Activated T-cell treated with anti-CD3 and anti-CD28 coated beads, Interleukin-2, amount 50 U/mL, for 4 hours (primary cell): ENCODE results near the gene TUBGCP3. TPM values are rescaled to one million over a fixed set of nuclear protein-coding genes. Genes with fewer than 3 reads are reported as not detected.
A peak's percentile ranks its signal among the peaks of the same experiment; 100 is the strongest.

Experiments
- ATAC-seq, 2 donors: fragments of 200-7000 bp; cut with Tn5 transposase; one replicate each; pipeline ENCODE4 v1.10.0; 2021
- DNase-seq: peaks from one replicate; pipeline ENCODE4 v3.0.0-alpha.2; 2020
- H3K27me3 Mint-ChIP-seq: one replicate; pipeline ENCODE4 v1.8.0; 2021; ENCODE audit warnings: low read depth, mixed read lengths
- H3K36me3 Mint-ChIP-seq: one replicate; pipeline ENCODE4 v1.8.0; 2022; ENCODE audit warnings: mixed read lengths; ENCODE audit not compliant: insufficient read depth
- H3K4me1 Mint-ChIP-seq: one replicate; pipeline ENCODE4 v1.8.0; 2021; ENCODE audit warnings: low read depth, mixed read lengths
- H3K4me3 Mint-ChIP-seq: one replicate; pipeline ENCODE4 v1.8.0; 2021; ENCODE audit warnings: mild to moderate bottlenecking, moderate library complexity, mixed read lengths
- H3K9me3 Mint-ChIP-seq: one replicate; pipeline ENCODE4 v1.8.0; 2021; ENCODE audit warnings: mixed read lengths
- total RNA-seq, 3 donors: library from RNA; stranded (reverse); gene quantifications; one replicate each; pipeline ENCODE4 v1.2.1, GENCODE V29; 2021

TUBGCP3 gene
- total RNA-seq, 3 donors from 2014 or later: 51.8 to 54.6 (median 52.5) TPM

GRCh38 chr13:112447306-112447705 is 140.6 kb downstream of the TUBGCP3 start:
- Mint-ChIP-seq H3K9me3 (no peaks in the 10 kb centered on the region), H3K27me3 (peaks cover 24% of the 10 kb centered on the region), H3K4me1 (peaks cover 2% of the 10 kb centered on the region), H3K4me3 (no peak overlapping the region), H3K36me3 (no peaks in the 10 kb centered on the region)
- DNase-seq (no peak), ATAC-seq (no peak)

- DNase-seq: no peak
- H3K4me1 Mint-ChIP-seq: peaks cover 2% of the 10 kb centered on the region
- peaks cover 27% of the 10 kb centered on the region for H3K27me3 Mint-ChIP-seq
- ATAC-seq: no peak
- no peak overlapping the region for H3K4me3 Mint-ChIP-seq
- no peaks in the 10 kb centered on the region for H3K36me3 Mint-ChIP-seq
- no peaks in the 10 kb centered on the region for H3K9me3 Mint-ChIP-seq
These were observed 141.1 kb downstream of the TUBGCP3 start for GRCh38 chr13:112446867-112447266.

GRCh38 chr13:112446347-112446861 is 141.5 kb downstream of the TUBGCP3 start:
- Mint-ChIP-seq H3K4me3 (no peak overlapping the region), H3K36me3 (no peaks in the 10 kb centered on the region), H3K4me1 (peaks cover 2% of the 10 kb centered on the region), H3K27me3 (peaks cover 31% of the 10 kb centered on the region), H3K9me3 (no peaks in the 10 kb centered on the region)
- DNase-seq: no peak
- no peak for ATAC-seq

- Mint-ChIP-seq H3K4me3 (no peak overlapping the region), H3K27me3 (peaks cover 34% of the 10 kb centered on the region), H3K36me3 (no peaks in the 10 kb centered on the region), H3K9me3 (no peaks in the 10 kb centered on the region), H3K4me1 (peaks cover 2% of the 10 kb centered on the region)
- ATAC-seq: no peak
- DNase-seq: no peak
These were observed 142.3 kb downstream of the TUBGCP3 start for GRCh38 chr13:112445411-112446271.

GRCh38 chr13:112444416-112445399 is 143.2 kb downstream of the TUBGCP3 start:
- Mint-ChIP-seq H3K4me3 (no peak overlapping the region), H3K9me3 (no peaks in the 10 kb centered on the region), H3K36me3 (no peaks in the 10 kb centered on the region), H3K4me1 (peaks cover 2% of the 10 kb centered on the region), H3K27me3 (peaks cover 43% of the 10 kb centered on the region)
- ATAC-seq (no peak), DNase-seq (no peak)

GRCh38 chr13:112443995-112444311 is 144.0 kb downstream of the TUBGCP3 start:
- Mint-ChIP-seq H3K4me3 (no peak overlapping the region), H3K36me3 (no peaks in the 10 kb centered on the region), H3K9me3 (no peaks in the 10 kb centered on the region), H3K27me3 (peaks cover 47% of the 10 kb centered on the region), H3K4me1 (peaks cover 2% of the 10 kb centered on the region)
- peak; percentile 19 for DNase-seq
- ATAC-seq: peak; percentile 32 to 42

GRCh38 chr13:112443191-112443994 is 144.6 kb downstream of the TUBGCP3 start:
- ATAC-seq (no peak), DNase-seq (no peak)
- peaks cover 47% of the 10 kb centered on the region for H3K27me3 Mint-ChIP-seq

GRCh38 chr13:112442483-112443090 is 145.4 kb downstream of the TUBGCP3 start:
- no peak for DNase-seq
- Mint-ChIP-seq H3K27me3 (peaks cover 47% of the 10 kb centered on the region), H3K4me1 (peaks cover 2% of the 10 kb centered on the region), H3K9me3 (peaks cover 11% of the 10 kb centered on the region), H3K4me3 (no peak overlapping the region), H3K36me3 (no peaks in the 10 kb centered on the region)
- ATAC-seq: no peak

More at GRCh38 chr13:112443191-112443994, 144.6 kb downstream of the TUBGCP3 start:
- H3K36me3 Mint-ChIP-seq: no peaks in the 10 kb centered on the region
- H3K4me3 Mint-ChIP-seq: no peak overlapping the region
- peaks cover 2% of the 10 kb centered on the region for H3K4me1 Mint-ChIP-seq
- H3K9me3 Mint-ChIP-seq: peaks cover 5% of the 10 kb centered on the region

GRCh38 chr13:112441779-112442310 is 146.1 kb downstream of the TUBGCP3 start:
- peaks cover 2% of the 10 kb centered on the region for H3K4me1 Mint-ChIP-seq
- H3K36me3 Mint-ChIP-seq: no peaks in the 10 kb centered on the region
- DNase-seq: no peak
- H3K27me3 Mint-ChIP-seq: peaks cover 42% of the 10 kb centered on the region
- no peak for ATAC-seq
- H3K4me3 Mint-ChIP-seq: no peak overlapping the region
- H3K9me3 Mint-ChIP-seq: peaks cover 11% of the 10 kb centered on the region

- Mint-ChIP-seq H3K4me3 (no peak overlapping the region), H3K27me3 (peaks cover 42% of the 10 kb centered on the region), H3K9me3 (peaks cover 11% of the 10 kb centered on the region), H3K4me1 (peaks cover 2% of the 10 kb centered on the region), H3K36me3 (no peaks in the 10 kb centered on the region)
- DNase-seq (no peak), ATAC-seq (no peak)
These were observed 146.7 kb downstream of the TUBGCP3 start for GRCh38 chr13:112441226-112441625.

- DNase-seq (no peak), ATAC-seq (no peak)
- peaks cover 2% of the 10 kb centered on the region for H3K4me1 Mint-ChIP-seq
- H3K36me3 Mint-ChIP-seq: no peaks in the 10 kb centered on the region
- H3K4me3 Mint-ChIP-seq: no peak overlapping the region
- peaks cover 32% of the 10 kb centered on the region for H3K27me3 Mint-ChIP-seq
- peaks cover 11% of the 10 kb centered on the region for H3K9me3 Mint-ChIP-seq
These were observed 149.4 kb downstream of the TUBGCP3 start for GRCh38 chr13:112438515-112438914.

- DNase-seq: no peak
- ATAC-seq: no peak
- Mint-ChIP-seq H3K4me3 (no peak overlapping the region), H3K4me1 (no peaks in the 10 kb centered on the region), H3K27me3 (peaks cover 27% of the 10 kb centered on the region), H3K9me3 (peaks cover 11% of the 10 kb centered on the region), H3K36me3 (no peaks in the 10 kb centered on the region)
These were observed 149.9 kb downstream of the TUBGCP3 start for GRCh38 chr13:112438094-112438493.

- no peaks in the 10 kb centered on the region for H3K36me3 Mint-ChIP-seq
- H3K9me3 Mint-ChIP-seq: peaks cover 15% of the 10 kb centered on the region
- ATAC-seq: no peak
- H3K27me3 Mint-ChIP-seq: peaks cover 22% of the 10 kb centered on the region
- H3K4me1 Mint-ChIP-seq: no peaks in the 10 kb centered on the region
- no peak for DNase-seq
- no peak overlapping the region for H3K4me3 Mint-ChIP-seq
These were observed 152.0 kb downstream of the TUBGCP3 start for GRCh38 chr13:112435973-112436372.
